Adrenal gland (tissue), 12 donors: ENCODE results near the gene PKP4. TPM values are rescaled to one million over a fixed set of nuclear protein-coding genes. Genes with fewer than 3 reads are reported as not detected.

Experiments
- DNase-seq, 7 donors: peaks; one replicate each; pipeline ENCODE4 v3.0.0-alpha.2; 2019 to 2020
- H3K27ac ChIP-seq, 5 donors: fragments of 200-600 bp; sonication (generic) in 4 of 5; 1 replicate in 3 of 5; 2 replicates in 2 of 5; pipeline versions ENCODE4 v1.5.1 to v1.8.0; 2016 to 2020; ENCODE audit warnings: mild to moderate bottlenecking in 1 of 5
- H3K27me3 ChIP-seq: fragments of 200-600 bp; 2 replicates; pipeline ENCODE4 v1.8.0; 2021
- H3K36me3 ChIP-seq, 2 donors: fragments of 200-600 bp; replicated peaks in 1 of 2; 1 replicate in 1 of 2; 2 replicates in 1 of 2; pipeline versions ENCODE4 v1.5.1 to v1.8.0; 2018 to 2022
- H3K4me1 ChIP-seq, 2 donors: fragments of 200-600 bp; replicated peaks in 1 of 2; 1 replicate in 1 of 2; 2 replicates in 1 of 2; pipeline versions ENCODE4 v1.5.1 to v1.8.0; 2018 to 2021
- H3K4me3 ChIP-seq, 4 donors: fragments of 200-600 bp; sonication (generic) in 3 of 4; one replicate each; pipeline ENCODE4 v1.5.1; 2016 to 2018
- H3K9me3 ChIP-seq, 3 donors: fragments of 200-600 bp; sonication (generic) in 1 of 3; replicated peaks in 1 of 3; 1 replicate in 2 of 3; 2 replicates in 1 of 3; pipeline versions ENCODE4 v1.5.1 to v1.8.0; 2016 to 2021
- CTCF ChIP-seq, 6 experiments: fragments of 450-650 bp in 4 of 6; fragments of 200-600 bp in 2 of 6; sonication (generic) in 1 of 6; IDR thresholded peaks; 1 replicate in 5 of 6; 2 replicates in 1 of 6; pipeline versions ENCODE4 v1.5.1 to v1.8.0; 2016 to 2021; ENCODE audit warnings: antibody characterized with exemption in 6 of 6, mild to moderate bottlenecking in 2 of 6, moderate library complexity in 1 of 6
- POLR2A ChIP-seq, 2 donors: fragments of 450-650 bp; IDR thresholded peaks; one replicate each; pipeline ENCODE4 v1.6.1; 2017; ENCODE audit warnings: antibody characterized with exemption in 2 of 2, mild to moderate bottlenecking in 2 of 2, moderate library complexity in 1 of 2
- WGBS, 4 donors: extraction: QIAGEN DNeasy Blood & Tissue Kit in 2 of 4; methylation state at CpG; one replicate each; pipeline versions ENCODE4 v1.1.5 to v1.1.7; 2013 to 2017; 5-methylcytosine and 5-hydroxymethylcytosine counted together
- intact Hi-C, 2 donors: fragments of 100-400 bp; cut with DNase I; formaldehyde crosslinking; loops; one replicate each; pipeline versions ENCODE4 v1.14.1 to v1.15.0; 2022 to 2023
- polyA plus RNA-seq, 3 donors: library from polyadenylated mRNA; stranded (reverse); fragments of 200-250 nt in 2 of 3; fragments of 350-450 nt in 1 of 3; fragmentation: Illumina TruSeq in 1 of 3; extraction: RNeasy Lipid Tissue Mini Kit (QIAGEN cat#74804) in 1 of 3; gene quantifications; one replicate each; pipeline ENCODE4 v1.2.3, GENCODE V29; 2013 to 2014
- total RNA-seq, 9 donors: library from RNA; depleted of rRNA in 4 of 9; stranded (reverse); fragments of >200 nt in 4 of 9; fragments of 120-200 nt in 1 of 9; fragmentation: NEBNext Ultra II Directional in 1 of 9; extraction: Animal tissue kit (Norgen Biotek cat#: 25700) in 1 of 9; gene quantifications; one replicate each; pipeline versions ENCODE4 v1.1.0 to v1.2.4, GENCODE V29; 2013 to 2023
- donor health status: healthy with polysubstance abuse.
- donor health status: Bipolar disorder and iron deficiency.
- donor health status: DM: yes; HTN: yes; CAD: no.
- donor health status: DM: no; HTN: no; CAD: no.
- donor health status: DM: no; HTN: no; CAD: no.
- donor health status: DM: yes; HTN: yes; CAD: no.

Gene PKP4
- total and polyA plus RNA-seq, 12 donors, result 15.6 to 34.9 (median 23.3) TPM

- H3K4me1 ChIP-seq, result no peaks in the 10 kb centered on the region
- no peaks in the 10 kb centered on the region for H3K9me3 ChIP-seq
- DNase-seq, result no peak
- no peak overlapping the region for H3K4me3 ChIP-seq
- H3K36me3 ChIP-seq, result no peaks in the 10 kb centered on the region
- no peaks in the 10 kb centered on the region for H3K27me3 ChIP-seq
- no peak overlapping the region for H3K27ac ChIP-seq
- no peak for TF ChIP-seq POLR2A (IDR thresholded peaks at IDR 0.05)
- no peak for TF ChIP-seq CTCF (IDR thresholded peaks at IDR 0.05)
- intact Hi-C loops, result no loop called here
- 95 to 100% (median 97%) methylated on average over 1 of the region's 1 CpG for WGBS, 4 donors
Observed at GRCh38 chr2:158582670-158583069, 125.9 kb downstream of the PKP4 start.

GRCh38 chr2:158583923-158584322 is 127.2 kb downstream of the PKP4 start:
- 97 to 98% (median 97%) methylated on average over 10 to 19 of the region's 19 CpGs for WGBS, 4 donors
- no peak overlapping the region for H3K4me3 ChIP-seq
- no peak for DNase-seq
- intact Hi-C loops, result no loop called here
- TF ChIP-seq CTCF (IDR thresholded peaks at IDR 0.05) (no peak), POLR2A (IDR thresholded peaks at IDR 0.05) (no peak)
- no peaks in the 10 kb centered on the region for H3K36me3 ChIP-seq
- H3K27me3 ChIP-seq, result no peaks in the 10 kb centered on the region
- no peaks in the 10 kb centered on the region for H3K4me1 ChIP-seq
- no peaks in the 10 kb centered on the region for H3K9me3 ChIP-seq
- no peak overlapping the region for H3K27ac ChIP-seq

GRCh38 chr2:158586491-158586890 is 129.7 kb downstream of the PKP4 start:
- no peaks in the 10 kb centered on the region for H3K4me1 ChIP-seq
- no peaks in the 10 kb centered on the region for H3K9me3 ChIP-seq
- H3K27ac ChIP-seq, result no peak overlapping the region
- intact Hi-C loops, result no loop called here
- H3K27me3 ChIP-seq, result no peaks in the 10 kb centered on the region
- 61 to 65% (median 62%) methylated on average over 3 of the region's 3 CpGs for WGBS, 4 donors
- DNase-seq, result no peak
- H3K36me3 ChIP-seq, result no peaks in the 10 kb centered on the region
- no peak for TF ChIP-seq CTCF (IDR thresholded peaks at IDR 0.05)
- TF ChIP-seq POLR2A (IDR thresholded peaks at IDR 0.05), result no peak
- no peak overlapping the region for H3K4me3 ChIP-seq

GRCh38 chr2:158589303-158589702 is 132.6 kb downstream of the PKP4 start:
- DNase-seq, result no peak
- Histone ChIP-seq H3K4me1 (no peaks in the 10 kb centered on the region), H3K36me3 (no peaks in the 10 kb centered on the region), H3K27me3 (no peaks in the 10 kb centered on the region), H3K4me3 (no peak overlapping the region), H3K27ac (no peak overlapping the region), H3K9me3 (no peaks in the 10 kb centered on the region)
- WGBS, 4 donors, result 90 to 97% (median 94%) methylated on average over 4 of the region's 4 CpGs
- intact Hi-C loops, result no loop called here
- TF ChIP-seq POLR2A (IDR thresholded peaks at IDR 0.05), result no peak
- no peak for TF ChIP-seq CTCF (IDR thresholded peaks at IDR 0.05)
